Transverse colon (tissue), 4 donors: ENCODE data around the gene MEIOC.

Experiments
- EP300 ChIP-seq: sonication (generic); formaldehyde crosslinking; IDR thresholded peaks from one replicate; pipeline ENCODE4 v1.6.1; 2017; ENCODE audit warnings: antibody characterized with exemption, low read depth
- POLR2A ChIP-seq: fragments of 450-650 bp; IDR thresholded peaks from one replicate; pipeline ENCODE4 v1.6.1; 2016; ENCODE audit warnings: antibody characterized with exemption, mild to moderate bottlenecking, moderate library complexity
- POLR2AphosphoS5 ChIP-seq, 3 donors: sonication (generic); formaldehyde crosslinking; IDR thresholded peaks; one replicate each; pipeline ENCODE4 v1.6.1; 2016; ENCODE audit warnings: antibody characterized with exemption in 3 of 3
- TF ChIP-seq, protein P1 (sequence below), 5 experiments: fragments of 200-600 bp in 3 of 5; fragments of 450-650 bp in 2 of 5; sonication (generic) in 3 of 5; IDR thresholded peaks; 1 replicate in 2 of 5; 2 replicates in 3 of 5; pipeline ENCODE4 v1.5.1; 2016 to 2017; ENCODE audit warnings: antibody characterized with exemption in 5 of 5, inconsistent platforms in 3 of 5, mild to moderate bottlenecking in 2 of 5, moderate library complexity in 1 of 5

DNA sequence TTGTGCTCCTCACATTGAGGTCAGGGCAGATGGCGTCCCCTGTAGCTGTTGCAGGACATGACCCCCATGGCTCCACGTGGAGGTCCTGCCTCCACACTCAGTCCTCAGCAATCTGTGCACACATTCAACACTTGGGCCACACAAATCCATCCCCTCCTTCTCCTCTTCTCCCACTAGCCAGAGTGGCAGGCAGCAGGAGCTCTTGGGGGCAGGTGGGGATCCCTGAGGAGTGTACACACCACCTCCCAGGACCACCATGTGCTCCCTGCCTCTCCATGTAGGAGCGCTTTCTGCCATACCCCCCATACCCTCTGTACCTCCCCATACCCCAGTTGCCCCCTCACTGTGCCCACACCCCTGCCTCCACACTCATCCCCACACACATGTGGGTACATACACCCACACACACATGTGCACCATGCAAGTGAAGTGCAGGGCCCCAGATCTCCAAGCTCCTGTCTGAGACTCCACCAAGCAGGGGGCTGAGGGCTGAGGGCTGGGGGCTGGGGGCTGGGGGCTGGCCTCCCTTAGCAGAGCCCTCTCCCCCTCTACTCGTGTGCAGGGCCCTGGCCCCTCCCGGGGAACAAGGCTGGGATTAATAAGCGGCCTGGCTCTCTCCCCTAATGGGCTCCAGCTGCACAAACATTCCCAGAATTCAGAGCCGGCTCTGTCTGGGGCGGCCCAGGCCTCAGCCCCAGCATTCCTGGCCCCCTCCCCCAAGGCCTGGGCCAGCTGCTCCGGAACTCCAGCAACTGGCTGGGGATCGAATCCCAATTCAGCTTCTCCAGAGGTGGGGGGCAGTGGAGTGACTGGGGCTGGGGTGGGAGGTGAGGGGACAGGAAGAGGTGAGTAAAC is 48.2 kb upstream of the MEIOC start:
- TF ChIP-seq, protein P1, sequence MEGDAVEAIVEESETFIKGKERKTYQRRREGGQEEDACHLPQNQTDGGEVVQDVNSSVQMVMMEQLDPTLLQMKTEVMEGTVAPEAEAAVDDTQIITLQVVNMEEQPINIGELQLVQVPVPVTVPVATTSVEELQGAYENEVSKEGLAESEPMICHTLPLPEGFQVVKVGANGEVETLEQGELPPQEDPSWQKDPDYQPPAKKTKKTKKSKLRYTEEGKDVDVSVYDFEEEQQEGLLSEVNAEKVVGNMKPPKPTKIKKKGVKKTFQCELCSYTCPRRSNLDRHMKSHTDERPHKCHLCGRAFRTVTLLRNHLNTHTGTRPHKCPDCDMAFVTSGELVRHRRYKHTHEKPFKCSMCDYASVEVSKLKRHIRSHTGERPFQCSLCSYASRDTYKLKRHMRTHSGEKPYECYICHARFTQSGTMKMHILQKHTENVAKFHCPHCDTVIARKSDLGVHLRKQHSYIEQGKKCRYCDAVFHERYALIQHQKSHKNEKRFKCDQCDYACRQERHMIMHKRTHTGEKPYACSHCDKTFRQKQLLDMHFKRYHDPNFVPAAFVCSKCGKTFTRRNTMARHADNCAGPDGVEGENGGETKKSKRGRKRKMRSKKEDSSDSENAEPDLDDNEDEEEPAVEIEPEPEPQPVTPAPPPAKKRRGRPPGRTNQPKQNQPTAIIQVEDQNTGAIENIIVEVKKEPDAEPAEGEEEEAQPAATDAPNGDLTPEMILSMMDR (IDR thresholded peaks at IDR 0.05): no peak
- TF ChIP-seq POLR2AphosphoS5 (IDR thresholded peaks at IDR 0.05) (no peak), EP300 (no peak), POLR2A (no peak)
